ENCODE measurements around the gene HIP1R.
"Not testable (repeated sequence)": the region's sequence is repeated elsewhere in the genome, so short reads cannot be mapped to it uniquely, and the experiment has no call there.

Gene HIP1R

DNA sequence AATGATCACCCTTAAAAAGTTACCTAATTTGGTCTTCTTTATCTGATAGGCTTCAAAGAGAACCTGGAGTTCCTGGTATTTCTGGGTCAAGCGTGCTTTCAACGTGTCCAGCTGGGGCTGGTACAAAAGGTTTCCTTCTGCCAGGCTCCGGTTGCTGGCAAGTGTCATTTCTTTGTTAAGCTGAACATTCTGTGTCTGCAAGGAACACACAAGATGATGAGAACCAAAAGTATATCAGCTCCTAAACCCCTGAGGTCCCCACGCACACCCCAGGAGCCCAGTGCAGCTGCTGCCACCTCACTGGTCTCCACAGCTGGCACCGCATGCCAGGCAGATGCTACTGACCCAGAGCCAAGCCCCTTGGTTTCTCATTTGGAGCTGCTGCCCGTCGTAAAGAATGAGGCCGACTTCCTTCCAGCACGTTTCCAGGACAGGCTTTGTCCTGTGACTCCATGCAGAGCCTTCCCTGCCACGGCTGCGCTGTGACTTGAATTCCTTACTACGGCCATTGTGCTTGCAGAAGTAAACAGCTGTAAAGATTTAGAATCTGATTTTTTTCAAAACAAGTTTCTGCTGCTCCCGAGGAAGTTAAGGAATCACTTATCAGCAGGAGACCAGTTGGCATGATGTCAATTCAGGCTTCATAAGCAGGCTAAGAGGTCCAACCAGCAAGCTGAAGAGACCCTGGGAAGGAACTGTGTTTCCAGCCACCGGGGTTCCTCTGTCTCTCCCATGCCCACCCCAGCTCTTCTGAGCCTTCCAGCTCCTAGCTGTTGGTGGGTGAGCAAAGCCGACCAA lies 35.8 kb downstream of the HIP1R start:
- TF ChIP-seq, protein P1, sequence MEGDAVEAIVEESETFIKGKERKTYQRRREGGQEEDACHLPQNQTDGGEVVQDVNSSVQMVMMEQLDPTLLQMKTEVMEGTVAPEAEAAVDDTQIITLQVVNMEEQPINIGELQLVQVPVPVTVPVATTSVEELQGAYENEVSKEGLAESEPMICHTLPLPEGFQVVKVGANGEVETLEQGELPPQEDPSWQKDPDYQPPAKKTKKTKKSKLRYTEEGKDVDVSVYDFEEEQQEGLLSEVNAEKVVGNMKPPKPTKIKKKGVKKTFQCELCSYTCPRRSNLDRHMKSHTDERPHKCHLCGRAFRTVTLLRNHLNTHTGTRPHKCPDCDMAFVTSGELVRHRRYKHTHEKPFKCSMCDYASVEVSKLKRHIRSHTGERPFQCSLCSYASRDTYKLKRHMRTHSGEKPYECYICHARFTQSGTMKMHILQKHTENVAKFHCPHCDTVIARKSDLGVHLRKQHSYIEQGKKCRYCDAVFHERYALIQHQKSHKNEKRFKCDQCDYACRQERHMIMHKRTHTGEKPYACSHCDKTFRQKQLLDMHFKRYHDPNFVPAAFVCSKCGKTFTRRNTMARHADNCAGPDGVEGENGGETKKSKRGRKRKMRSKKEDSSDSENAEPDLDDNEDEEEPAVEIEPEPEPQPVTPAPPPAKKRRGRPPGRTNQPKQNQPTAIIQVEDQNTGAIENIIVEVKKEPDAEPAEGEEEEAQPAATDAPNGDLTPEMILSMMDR (IDR thresholded peaks at IDR 0.05; ENCODE audit: low read depth, low read length), result no peak
- peak overlapping the region; percentile 26; the same call in 1 of the 2 replicates for H3K4me3 ChIP-seq (ENCODE audit: low read depth, low read length)

DNA sequence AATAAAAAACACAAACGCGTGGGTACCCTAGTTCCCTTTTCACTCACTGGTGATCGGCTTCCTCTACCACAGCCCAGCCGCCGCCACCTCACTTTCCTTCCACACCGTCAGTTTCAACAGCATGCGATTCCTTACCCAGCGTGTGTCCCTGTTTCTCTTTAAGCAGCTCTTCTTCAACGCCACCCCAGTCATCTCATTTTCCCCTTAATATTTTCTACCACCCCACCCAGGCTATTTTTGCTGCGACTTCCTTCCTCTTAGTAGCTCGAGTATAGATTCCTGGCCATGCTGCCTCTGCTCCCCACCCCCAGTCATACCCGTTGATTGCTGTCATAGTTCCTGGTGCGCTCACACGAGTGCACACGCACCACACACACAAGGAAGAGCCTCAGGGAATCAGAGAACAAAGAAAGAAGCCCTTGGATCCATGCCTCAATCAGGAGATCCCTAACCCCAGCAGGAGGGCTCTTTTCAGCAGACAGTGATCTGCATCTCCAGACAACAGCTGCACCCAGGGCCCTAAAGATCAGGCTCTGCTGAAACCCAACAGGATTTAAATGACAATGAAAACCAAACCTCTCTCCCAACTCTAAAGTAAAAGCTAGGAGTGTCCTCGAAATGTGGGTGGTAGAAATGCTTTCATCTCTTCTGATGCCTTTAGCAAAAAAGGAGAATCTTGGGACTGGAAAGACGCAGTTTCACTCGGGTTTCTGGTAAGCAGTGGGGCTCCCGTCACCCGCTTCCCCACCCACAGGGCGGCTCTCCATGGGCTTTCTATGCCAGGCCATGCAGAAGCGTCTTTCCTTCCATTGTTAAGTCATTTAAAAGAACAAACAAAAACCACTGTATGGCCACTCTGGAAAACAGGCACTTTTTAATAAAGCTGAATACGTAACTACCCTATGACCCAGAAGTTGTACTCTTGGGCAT lies 36.9 kb downstream of the HIP1R start:
- H3K4me3 ChIP-seq (ENCODE audit: low read depth, low read length), result peak overlapping the region; percentile 26; the same call in 1 of the 2 replicates
- TF ChIP-seq, protein P1 (IDR thresholded peaks at IDR 0.05; ENCODE audit: low read depth, low read length), result no peak

DNA sequence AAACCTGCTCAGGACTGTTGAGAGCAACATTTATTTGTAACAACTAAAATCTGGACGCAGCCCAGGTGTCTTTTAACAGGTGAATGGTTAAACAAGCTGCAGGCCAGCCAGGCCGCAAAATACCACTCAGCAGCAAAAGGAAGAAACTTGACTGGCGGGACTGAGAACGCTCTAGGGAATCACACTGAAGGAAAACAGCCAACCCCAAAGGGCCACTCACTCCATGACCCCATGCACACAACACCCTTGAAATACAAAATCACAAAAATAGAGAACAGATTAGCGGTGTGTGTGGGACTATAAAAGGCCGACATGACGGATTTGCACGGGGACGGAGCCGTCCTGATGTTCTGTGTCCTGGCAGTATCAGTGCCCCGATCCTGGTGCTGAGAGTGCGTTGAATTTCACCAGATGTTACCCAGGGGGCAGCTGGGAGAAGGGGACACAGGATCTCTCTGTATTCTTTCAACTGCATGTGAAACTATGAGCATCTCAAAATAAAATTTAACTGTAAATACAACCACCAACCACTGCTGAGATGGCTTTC lies 37.6 kb downstream of the HIP1R start:
- TF ChIP-seq, protein P1 (IDR thresholded peaks at IDR 0.05; ENCODE audit: low read depth, low read length), result no peak
- H3K4me3 ChIP-seq (ENCODE audit: low read depth, low read length), result no peak overlapping the region

- no peak overlapping the region for H3K4me3 ChIP-seq (ENCODE audit: low read depth, low read length)
- TF ChIP-seq, protein P1 (IDR thresholded peaks at IDR 0.05; ENCODE audit: low read depth, low read length), result no peak
These were observed 38.3 kb downstream of the HIP1R start for GRCh38 chr12:122873540-122873939.

DNA sequence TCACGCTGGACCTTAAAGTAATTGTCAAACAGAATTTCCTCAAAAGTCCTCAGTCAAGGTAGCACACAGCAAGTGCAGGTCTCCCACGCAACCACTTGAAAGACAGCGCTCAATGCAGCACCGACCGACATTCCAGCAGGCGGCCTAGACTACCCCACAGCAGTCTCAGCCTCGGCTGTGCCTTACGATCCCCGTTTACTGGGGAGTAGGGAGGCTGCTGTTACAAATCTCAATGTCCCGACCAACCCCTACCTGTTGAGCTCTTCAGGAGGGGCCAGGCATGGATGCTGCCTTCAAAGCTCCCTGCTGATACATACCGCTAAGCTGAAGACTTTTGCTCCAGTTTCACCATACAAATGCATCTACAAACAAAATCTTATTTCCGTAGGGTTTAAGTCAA lies 38.8 kb downstream of the HIP1R start:
- TF ChIP-seq, protein P1 (IDR thresholded peaks at IDR 0.05; ENCODE audit: low read depth, low read length), result no peak
- no peak overlapping the region for H3K4me3 ChIP-seq (ENCODE audit: low read depth, low read length)

GRCh38 chr12:122875590-122876220 lies 40.4 kb downstream of the HIP1R start:
- TF ChIP-seq, protein P1 (IDR thresholded peaks at IDR 0.05; ENCODE audit: low read depth, low read length), result no peak
- no peak overlapping the region for H3K4me3 ChIP-seq (ENCODE audit: low read depth, low read length)

DNA sequence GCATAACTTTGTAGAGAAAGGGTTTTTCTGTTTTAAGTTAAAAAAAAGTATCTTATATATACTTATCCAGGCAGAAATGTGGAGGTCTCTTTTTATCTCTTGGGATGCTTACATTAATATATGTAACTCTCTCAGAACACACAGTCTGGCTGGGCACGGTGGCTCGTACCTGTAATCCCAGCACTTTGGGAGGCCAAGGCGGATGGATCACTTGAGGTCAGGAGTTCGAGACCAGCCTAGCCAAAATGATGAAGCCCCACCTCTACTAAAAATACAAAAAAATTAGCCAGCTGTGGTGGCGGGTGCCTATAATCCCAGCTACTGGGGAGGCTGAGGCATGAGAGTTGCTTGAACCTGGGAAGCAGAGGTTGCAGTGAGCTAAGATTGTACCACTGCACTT lies 41.0 kb downstream of the HIP1R start:
- not testable (repeated sequence) for H3K4me3 ChIP-seq (ENCODE audit: low read depth, low read length)
